HG02943 (cell line): Measurements from ENCODE around the gene SH2D5.
"Not testable (repeated sequence)": the region's sequence is repeated elsewhere in the genome, so short reads cannot be mapped to it uniquely, and the experiment has no call there.

Source experiments
- ATAC-seq: cut with Tn5 transposase; IDR thresholded peaks from one replicate; pipeline ENCODE4 v1.9.1; 2021; ENCODE audit warnings: mild to moderate bottlenecking, low read depth, moderate library complexity; ENCODE audit not compliant: unreplicated experiment

The SH2D5 gene

GRCh38 chr1:20699558-20699957 lies 32.9 kb downstream of the SH2D5 start:
- ATAC-seq, result no peak

GRCh38 chr1:20698195-20698910 lies 34.1 kb downstream of the SH2D5 start:
- ATAC-seq, result no peak

GRCh38 chr1:20697563-20697962 lies 34.9 kb downstream of the SH2D5 start:
- ATAC-seq, result no peak

DNA sequence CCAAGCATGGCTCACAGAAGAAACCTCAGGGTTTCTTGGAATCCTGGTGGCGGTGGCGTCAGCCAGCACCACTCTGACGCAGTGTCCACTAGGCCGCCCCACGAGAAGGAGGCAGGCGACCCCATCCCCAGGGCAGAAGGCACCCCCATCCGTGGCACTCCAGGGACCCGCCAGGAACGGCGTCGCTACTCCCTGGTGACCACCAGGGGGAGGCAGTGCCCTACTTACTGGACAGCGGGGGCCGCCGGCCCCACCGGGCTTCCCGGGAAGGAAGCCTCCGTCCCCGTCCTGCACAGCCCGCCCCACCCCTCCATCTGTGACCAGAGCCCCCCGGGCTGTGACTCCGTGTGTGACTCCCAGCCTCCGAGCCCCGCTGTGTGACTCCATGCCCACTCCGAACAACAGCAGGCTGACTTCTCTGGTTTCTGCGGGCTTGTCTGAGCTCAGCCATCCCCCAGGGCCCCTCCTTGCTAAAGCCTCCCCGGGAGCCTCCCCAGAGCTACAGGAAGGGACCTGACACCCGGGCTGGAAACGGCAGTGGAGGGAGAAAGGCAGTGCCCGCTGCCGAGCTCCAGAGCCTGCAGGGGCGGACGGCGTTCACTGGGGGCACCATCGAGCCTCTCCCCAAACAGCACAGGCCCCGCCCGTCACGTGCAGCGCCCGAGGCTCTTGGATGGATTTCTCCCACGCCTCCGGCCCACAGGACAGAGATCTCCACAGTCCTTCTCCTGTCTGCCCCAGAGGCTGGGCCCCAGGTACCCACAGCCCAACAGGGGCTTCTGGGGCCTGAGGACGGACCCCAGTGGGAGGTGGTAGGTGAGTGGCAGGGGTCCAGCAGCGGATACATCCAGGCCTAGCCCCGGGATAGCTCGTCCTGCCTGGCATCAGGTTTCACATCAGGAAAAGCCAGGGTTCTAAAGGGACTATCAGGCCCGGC lies 35.8 kb downstream of the SH2D5 start:
- ATAC-seq, result no peak

DNA sequence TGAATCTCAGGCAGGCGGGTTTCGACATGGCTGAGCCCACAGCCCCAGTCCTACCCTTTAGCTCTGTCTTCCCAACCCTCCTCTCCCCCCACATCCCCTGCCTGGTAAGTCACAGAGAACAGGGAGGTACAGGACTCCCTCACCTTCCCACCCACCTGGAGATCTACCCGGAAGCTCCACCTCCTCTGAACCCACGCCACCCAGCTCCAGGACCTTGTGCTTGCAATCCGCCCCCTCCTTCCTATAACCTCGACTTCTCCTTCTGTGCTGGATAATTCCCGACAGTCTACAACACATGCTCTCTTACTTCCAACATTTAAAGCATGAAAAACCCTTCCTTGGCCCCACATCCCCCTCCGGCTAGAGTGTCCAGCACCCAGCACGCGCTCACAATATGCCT lies 37.0 kb downstream of the SH2D5 start:
- ATAC-seq, result no peak

- no peak for ATAC-seq
Measured at GRCh38 chr1:20693623-20694022, 38.9 kb downstream of the SH2D5 start.

DNA sequence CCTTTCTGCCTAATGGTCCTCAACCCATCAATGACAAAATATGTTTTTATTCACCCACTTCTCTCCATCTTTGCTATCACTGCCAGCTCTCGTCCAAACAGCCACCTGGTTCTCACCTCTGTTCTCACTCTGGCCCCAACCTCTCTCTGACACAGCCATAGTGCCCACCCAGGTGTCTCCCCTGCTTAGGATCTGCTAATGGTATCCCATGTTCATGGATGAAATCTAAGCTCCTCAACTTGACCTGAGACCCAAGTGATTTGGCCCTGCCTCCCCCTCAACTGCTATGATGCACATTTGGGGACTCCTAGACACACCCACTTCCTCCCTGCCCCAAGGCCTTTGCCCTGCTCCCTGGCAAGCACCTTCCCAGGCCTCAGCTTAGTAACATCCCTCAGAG lies 40.6 kb downstream of the SH2D5 start:
- ATAC-seq, result no peak

DNA sequence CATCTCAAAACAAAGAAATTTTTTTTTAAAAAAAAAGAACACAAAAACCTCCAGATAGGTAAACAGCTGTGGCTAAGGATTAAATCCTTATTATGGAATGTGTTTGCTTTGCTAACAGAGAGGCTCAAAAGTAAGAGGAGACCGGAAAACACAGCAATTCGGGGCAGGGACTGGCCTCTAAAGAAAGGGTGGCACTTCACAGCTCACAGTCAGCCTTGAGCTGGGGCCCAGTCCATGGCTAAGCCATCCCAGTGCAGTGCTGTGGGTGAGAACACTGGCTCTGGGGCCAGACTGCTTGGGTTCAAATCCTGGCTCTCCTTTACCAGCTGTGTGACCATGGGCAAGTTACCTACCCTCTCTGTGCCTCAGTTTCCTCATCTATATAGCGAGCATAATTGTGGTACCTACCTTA lies 42.9 kb downstream of the SH2D5 start:
- no peak for ATAC-seq

- ATAC-seq, result no peak
Measured at GRCh38 chr1:20686883-20687725, 45.4 kb downstream of the SH2D5 start.

DNA sequence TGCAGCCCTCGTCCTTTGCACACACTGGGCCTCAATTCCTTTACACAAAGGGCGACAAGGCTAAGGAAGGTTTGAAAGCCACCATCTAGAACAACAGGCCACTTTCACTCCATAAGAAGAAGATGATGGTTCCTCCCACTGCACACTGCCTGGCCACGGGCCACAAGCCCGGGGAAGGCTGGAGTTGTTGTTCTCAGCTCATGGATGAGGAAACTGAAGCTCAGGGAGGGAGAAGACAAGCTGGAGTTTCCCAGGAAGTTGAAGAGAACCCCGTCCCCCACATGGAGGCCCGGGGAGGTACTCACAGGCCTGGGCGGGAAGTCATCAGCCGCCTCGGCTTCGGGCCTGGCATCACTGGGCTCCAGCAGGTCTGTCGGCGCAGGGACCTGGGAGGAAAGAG lies 46.8 kb downstream of the SH2D5 start:
- no peak for ATAC-seq

DNA sequence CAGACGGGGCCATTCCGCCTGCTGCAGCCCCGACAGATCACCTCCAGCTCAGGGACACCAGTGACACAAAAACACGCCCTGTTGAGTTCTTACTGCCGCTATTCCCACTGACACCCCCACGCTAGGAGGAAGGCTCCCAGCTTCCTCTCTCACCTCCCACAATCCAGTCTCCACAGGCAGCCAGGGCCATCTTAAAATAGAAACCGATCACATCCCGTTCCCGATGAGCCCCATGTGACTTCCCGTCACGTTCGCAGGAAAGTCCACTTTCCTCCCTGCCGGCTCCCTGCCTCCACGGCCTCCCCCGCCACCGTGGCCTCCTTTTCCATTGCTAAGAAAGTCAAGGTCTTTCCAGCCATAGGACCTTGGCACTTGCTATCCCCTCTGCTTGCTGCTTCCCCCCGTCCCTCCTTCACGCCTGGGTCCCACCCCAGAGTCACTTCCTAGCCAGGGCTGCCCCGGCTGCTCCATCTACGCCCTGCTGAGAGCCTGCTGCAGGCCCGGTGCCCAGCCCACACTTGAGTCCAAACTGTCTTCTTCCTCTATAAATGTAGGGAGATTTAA lies 47.3 kb downstream of the SH2D5 start:
- ATAC-seq, result no peak

GRCh38 chr1:20684651-20685050 lies 47.9 kb downstream of the SH2D5 start:
- no peak for ATAC-seq

GRCh38 chr1:20684050-20684620 lies 48.4 kb downstream of the SH2D5 start:
- no peak for ATAC-seq

DNA sequence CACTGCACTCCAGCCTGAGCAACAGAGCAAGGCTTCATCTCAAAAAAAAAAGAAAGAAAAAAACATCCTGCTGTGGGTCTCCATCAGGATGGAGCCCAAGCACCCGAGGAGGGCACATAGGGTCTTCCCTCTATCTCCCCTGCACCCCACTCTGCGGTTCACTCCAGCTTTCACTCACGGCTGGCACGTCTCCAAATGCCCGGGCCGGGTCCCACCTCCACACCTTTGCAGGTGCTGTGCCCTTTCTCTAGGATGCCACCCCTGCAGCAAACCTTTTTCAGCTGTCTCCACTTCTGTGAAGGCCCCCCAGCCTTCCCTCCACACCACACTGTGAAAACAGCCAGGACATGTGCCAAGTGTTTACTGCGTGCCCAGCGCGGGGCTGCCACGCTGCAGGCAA lies 48.9 kb downstream of the SH2D5 start:
- no peak for ATAC-seq

- ATAC-seq, result no peak
Measured at GRCh38 chr1:20682571-20683236, 49.8 kb downstream of the SH2D5 start.

GRCh38 chr1:20681999-20682398 lies 50.5 kb downstream of the SH2D5 start:
- no peak for ATAC-seq

GRCh38 chr1:20680269-20680668 lies 52.2 kb downstream of the SH2D5 start:
- ATAC-seq, result no peak

- no peak for ATAC-seq
Measured at GRCh38 chr1:20678599-20678998, 53.9 kb downstream of the SH2D5 start.

- not testable (repeated sequence) for ATAC-seq
Measured at GRCh38 chr1:20673626-20674025, 58.9 kb downstream of the SH2D5 start.

GRCh38 chr1:20672265-20672632 lies 60.3 kb downstream of the SH2D5 start:
- ATAC-seq, result no peak
